ENCODE measurements around the gene ATP6AP1. TPM values are rescaled to one million over a fixed set of nuclear protein-coding genes. Genes with fewer than 3 reads are reported as not detected.

ATP6AP1 gene
- total RNA-seq, 2 donors from 2014 or later: 40.8 to 75.7 TPM

GRCh38 chrX:154468217-154468616 is 39.7 kb downstream of the ATP6AP1 start:
- no peaks in the 10 kb centered on the region for H3K4me1 ChIP-seq (ENCODE audit: control insufficient read depth in 1 of 2, low read depth in 2 of 2)
- H3K4me3 ChIP-seq: no peak overlapping the region
- H3K9me3 ChIP-seq: no peaks in the 10 kb centered on the region
- H3K27ac ChIP-seq: no peak overlapping the region
- ATAC-seq (ENCODE audit: insufficient number of reproducible peaks, low FRiP score, low read depth) (no peak), DNase-seq (ENCODE audit: low spot score) (no peak)
- H3K27me3 ChIP-seq (replicated peaks; ENCODE audit: insufficient read depth): no peaks in the 10 kb centered on the region
- no peak for TF ChIP-seq CTCF (IDR thresholded peaks at IDR 0.05)
- peaks cover 18% of the 10 kb centered on the region for H3K36me3 ChIP-seq

- H3K27me3 ChIP-seq (replicated peaks; ENCODE audit: insufficient read depth): no peaks in the 10 kb centered on the region
- H3K36me3 ChIP-seq: peaks cover 18% of the 10 kb centered on the region
- ATAC-seq (ENCODE audit: insufficient number of reproducible peaks, low FRiP score, low read depth): no peak
- H3K4me1 ChIP-seq (ENCODE audit: control insufficient read depth in 1 of 2, low read depth in 2 of 2): no peaks in the 10 kb centered on the region
- no peaks in the 10 kb centered on the region for H3K9me3 ChIP-seq
- no peak for DNase-seq (ENCODE audit: low spot score)
- no peak overlapping the region for H3K27ac ChIP-seq
- no peak overlapping the region for H3K4me3 ChIP-seq
- TF ChIP-seq CTCF (IDR thresholded peaks at IDR 0.05): no peak
Measured at GRCh38 chrX:154469114-154469513, 40.6 kb downstream of the ATP6AP1 start.

DNA sequence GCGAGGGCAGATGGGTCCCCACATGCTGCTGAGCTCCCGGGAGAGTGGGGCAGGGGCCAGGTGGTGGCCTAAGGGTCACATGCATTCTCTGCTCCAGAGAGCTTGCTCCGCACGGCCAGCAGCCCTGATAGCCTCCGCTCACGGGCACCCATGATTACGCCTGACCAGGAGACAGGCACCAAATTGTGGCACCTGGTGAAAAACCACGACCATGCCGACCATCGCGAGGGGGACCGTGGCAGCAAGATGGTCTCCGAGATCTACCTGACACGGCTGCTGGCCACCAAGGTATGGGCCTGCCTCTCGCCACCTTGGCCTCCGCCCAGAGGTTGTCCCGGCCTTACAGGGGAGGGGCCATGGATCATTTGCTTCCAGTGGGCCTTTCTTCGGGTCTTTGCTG is 41.4 kb downstream of the ATP6AP1 start:
- Histone ChIP-seq H3K9me3 (no peaks in the 10 kb centered on the region), H3K27ac (no peak overlapping the region), H3K36me3 (peaks cover 15% of the 10 kb centered on the region), H3K27me3 (replicated peaks; ENCODE audit: insufficient read depth) (no peaks in the 10 kb centered on the region), H3K4me3 (no peak overlapping the region), H3K4me1 (ENCODE audit: control insufficient read depth in 1 of 2, low read depth in 2 of 2) (no peaks in the 10 kb centered on the region)
- DNase-seq (ENCODE audit: low spot score) (no peak), ATAC-seq (ENCODE audit: insufficient number of reproducible peaks, low FRiP score, low read depth) (no peak)
- TF ChIP-seq CTCF (IDR thresholded peaks at IDR 0.05): no peak

- no peak for TF ChIP-seq CTCF (IDR thresholded peaks at IDR 0.05)
- H3K4me3 ChIP-seq: no peak overlapping the region
- DNase-seq (ENCODE audit: low spot score) (no peak), ATAC-seq (ENCODE audit: insufficient number of reproducible peaks, low FRiP score, low read depth) (no peak)
- H3K36me3 ChIP-seq: peaks cover 14% of the 10 kb centered on the region
- H3K27ac ChIP-seq: no peak overlapping the region
- H3K27me3 ChIP-seq (replicated peaks; ENCODE audit: insufficient read depth): no peaks in the 10 kb centered on the region
- H3K4me1 ChIP-seq (ENCODE audit: control insufficient read depth in 1 of 2, low read depth in 2 of 2): no peaks in the 10 kb centered on the region
- no peaks in the 10 kb centered on the region for H3K9me3 ChIP-seq
Measured at GRCh38 chrX:154470434-154470833, 42.0 kb downstream of the ATP6AP1 start.

GRCh38 chrX:154470914-154471568 is 42.6 kb downstream of the ATP6AP1 start:
- Histone ChIP-seq H3K27ac (no peak overlapping the region), H3K27me3 (replicated peaks; ENCODE audit: insufficient read depth) (no peaks in the 10 kb centered on the region), H3K4me1 (ENCODE audit: control insufficient read depth in 1 of 2, low read depth in 2 of 2) (no peaks in the 10 kb centered on the region), H3K36me3 (peaks cover 12% of the 10 kb centered on the region), H3K4me3 (no peak overlapping the region), H3K9me3 (no peaks in the 10 kb centered on the region)
- TF ChIP-seq CTCF (IDR thresholded peaks at IDR 0.05): no peak
- no peak for DNase-seq (ENCODE audit: low spot score)
- no peak for ATAC-seq (ENCODE audit: insufficient number of reproducible peaks, low FRiP score, low read depth)

All from thoracic aorta (tissue), 2 donors.